HEK293 (cell line): ENCODE data around the gene CNTLN.

Experiments
- CTCF ChIA-PET: fragments of 350-600 bp; formaldehyde crosslinking; extraction: SDS; loops from one replicate; lab custom pipeline; 2021; ENCODE audit warnings: antibody characterized with exemption; lab: Yijun Ruan, JAX
- POLR2A ChIA-PET: fragments of 300-600 bp; formaldehyde crosslinking; extraction: SDS; loops from one replicate; lab custom pipeline; 2020; ENCODE audit warnings: antibody characterized with exemption, inconsistent platforms; lab: Yijun Ruan, JAX
- H3K27ac ChIP-seq: fragments of 200-500 bp; sonication (Bioruptor generic); 2 replicates; pipeline ENCODE4 v1.5.1; 2014; ENCODE audit warnings: low read depth, low read length, control low read depth, inconsistent platforms; ENCODE audit errors: extremely low read depth
- H3K36me3 ChIP-seq, 2 experiments: fragments of 200-500 bp in 1 of 2; sonication (Bioruptor generic) in 1 of 2; 1 replicate in 1 of 2; 2 replicates in 1 of 2; pipeline ENCODE4 v1.5.1; 2014 to 2017; ENCODE audit warnings: inconsistent platforms in 2 of 2, low read length in 2 of 2; ENCODE audit not compliant: control insufficient read depth in 2 of 2, insufficient read depth in 1 of 2
- H3K4me1 ChIP-seq: fragments of 200-500 bp; sonication (Bioruptor generic); 2 replicates; pipeline ENCODE4 v1.5.1; 2014; ENCODE audit warnings: mild to moderate bottlenecking, low read length, inconsistent platforms; ENCODE audit not compliant: control insufficient read depth, insufficient read depth
- H3K4me3 ChIP-seq: 2 replicates; pipeline ENCODE4 v1.5.1; 2011; ENCODE audit warnings: low read depth, mild to moderate bottlenecking, control low read depth, low read length, moderate library complexity
- H3K9me3 ChIP-seq: fragments of 200-500 bp; sonication (Bioruptor generic); 2 replicates; pipeline ENCODE4 v1.5.1; 2014; ENCODE audit warnings: low read depth, low read length, inconsistent platforms; ENCODE audit not compliant: control insufficient read depth, insufficient read depth
- EGR2 ChIP-seq: fragments of 450-650 bp; formaldehyde crosslinking; IDR thresholded peaks from 2 replicates; pipeline ENCODE4 v1.5.1; 2016; ENCODE audit warnings: low read depth, missing biosample characterization, missing genetic modification characterization
- MYNN ChIP-seq: fragments of 450-650 bp; formaldehyde crosslinking; IDR thresholded peaks from 2 replicates; pipeline ENCODE4 v1.5.1; 2016; ENCODE audit warnings: missing biosample characterization, missing genetic modification characterization, borderline replicate concordance
- OVOL3 ChIP-seq: fragments of 450-650 bp; formaldehyde crosslinking; IDR thresholded peaks from 2 replicates; pipeline ENCODE4 v1.5.1; 2016; ENCODE audit warnings: missing biosample characterization, missing genetic modification characterization
- PRDM6 ChIP-seq: fragments of 450-650 bp; formaldehyde crosslinking; IDR thresholded peaks from 2 replicates; pipeline ENCODE4 v1.5.1; 2017; ENCODE audit warnings: missing biosample characterization, missing genetic modification characterization
- SP2 ChIP-seq: fragments of 450-650 bp; formaldehyde crosslinking; IDR thresholded peaks from 2 replicates; pipeline ENCODE4 v1.5.1; 2016; ENCODE audit warnings: missing biosample characterization, missing genetic modification characterization
- TSHZ1 ChIP-seq: fragments of 450-650 bp; formaldehyde crosslinking; IDR thresholded peaks from 2 replicates; pipeline ENCODE4 v1.5.1; 2016; ENCODE audit warnings: missing biosample characterization, missing genetic modification characterization, borderline replicate concordance
- ZBTB17 ChIP-seq: fragments of 450-650 bp; formaldehyde crosslinking; IDR thresholded peaks from 2 replicates; pipeline ENCODE4 v1.5.1; 2016; ENCODE audit warnings: missing biosample characterization, missing genetic modification characterization
- ZFHX2 ChIP-seq: fragments of 450-650 bp; formaldehyde crosslinking; conservative IDR thresholded peaks from 2 replicates; pipeline ENCODE4 v1.5.1; 2016; ENCODE audit warnings: missing biosample characterization, missing genetic modification characterization
- ZNF169 ChIP-seq: fragments of 450-650 bp; formaldehyde crosslinking; IDR thresholded peaks from 2 replicates; pipeline ENCODE4 v1.5.1; 2016; ENCODE audit warnings: missing biosample characterization, missing genetic modification characterization
- ZNF214 ChIP-seq: fragments of 450-650 bp; formaldehyde crosslinking; IDR thresholded peaks from 2 replicates; pipeline ENCODE4 v1.5.1; 2017; ENCODE audit warnings: missing biosample characterization, mild to moderate bottlenecking, missing genetic modification characterization, borderline replicate concordance
- ZNF311 ChIP-seq: fragments of 450-650 bp; formaldehyde crosslinking; IDR thresholded peaks from 2 replicates; pipeline ENCODE4 v1.5.1; 2017; ENCODE audit warnings: missing biosample characterization, missing genetic modification characterization, borderline replicate concordance
- ZNF324 ChIP-seq: fragments of 450-650 bp; formaldehyde crosslinking; IDR thresholded peaks from 2 replicates; pipeline ENCODE4 v1.5.1; 2016; ENCODE audit warnings: missing biosample characterization, missing genetic modification characterization
- ZNF558 ChIP-seq: fragments of 450-650 bp; formaldehyde crosslinking; IDR thresholded peaks from 2 replicates; pipeline ENCODE4 v1.5.1; 2016; ENCODE audit warnings: missing biosample characterization, missing genetic modification characterization
- ZNF560 ChIP-seq: fragments of 450-650 bp; formaldehyde crosslinking; IDR thresholded peaks from 2 replicates; pipeline ENCODE4 v1.5.1; 2017; ENCODE audit warnings: missing biosample characterization, missing genetic modification characterization, borderline replicate concordance
- ZNF561 ChIP-seq: fragments of 450-650 bp; IDR thresholded peaks from 2 replicates; pipeline ENCODE4 v1.5.1; 2018; ENCODE audit warnings: missing biosample characterization, missing genetic modification characterization, borderline replicate concordance
- ZNF571 ChIP-seq: fragments of 450-650 bp; formaldehyde crosslinking; IDR thresholded peaks from 2 replicates; pipeline ENCODE4 v1.5.0; 2017; ENCODE audit warnings: missing biosample characterization, missing genetic modification characterization
- ZNF585B ChIP-seq: fragments of 450-650 bp; formaldehyde crosslinking; IDR thresholded peaks from 2 replicates; pipeline ENCODE4 v1.5.1; 2016; ENCODE audit warnings: missing biosample characterization, missing genetic modification characterization
- ZNF645 ChIP-seq: fragments of 450-650 bp; formaldehyde crosslinking; IDR thresholded peaks from 2 replicates; pipeline ENCODE4; 2016; ENCODE audit warnings: missing biosample characterization, missing genetic modification characterization
- ZNF677 ChIP-seq: fragments of 450-650 bp; IDR thresholded peaks from 2 replicates; pipeline ENCODE4 v1.5.0; 2018; ENCODE audit warnings: missing biosample characterization, mild to moderate bottlenecking, missing genetic modification characterization, moderate library complexity
- ZNF707 ChIP-seq: fragments of 450-650 bp; formaldehyde crosslinking; IDR thresholded peaks from 2 replicates; pipeline ENCODE4 v1.5.1; 2016; ENCODE audit warnings: missing biosample characterization, missing genetic modification characterization
- ZNF843 ChIP-seq: fragments of 450-650 bp; formaldehyde crosslinking; IDR thresholded peaks from 2 replicates; pipeline ENCODE4 v1.5.1; 2016; ENCODE audit warnings: missing biosample characterization, missing genetic modification characterization

Gene CNTLN

GRCh38 chr9:17535176-17535575, 400.3 kb downstream of the CNTLN start (continued):
- no peak for TF ChIP-seq MYNN
- no peak for TF ChIP-seq ZNF560 (tag by site-specific recombination)

GRCh38 chr9:17536027-17536426, 401.2 kb downstream of the CNTLN start:
- TF ChIP-seq ZNF324 (tag by site-specific recombination) (no peak), ZNF585B (tag by site-specific recombination) (no peak), OVOL3 (tag by site-specific recombination) (no peak), ZNF571 (tag by site-specific recombination) (no peak), TSHZ1 (tag by site-specific recombination) (no peak), SP2 (tag by site-specific recombination) (no peak), ZNF311 (no peak), ZBTB17 (tag by site-specific recombination) (no peak), ZFHX2 (tag by site-specific recombination) (no peak), ZNF843 (tag by site-specific recombination) (no peak), ZNF169 (tag by site-specific recombination) (no peak), ZNF558 (tag by site-specific recombination) (no peak), ZNF214 (tag by site-specific recombination) (no peak), ZNF645 (no peak), PRDM6 (no peak), ZNF707 (no peak), ZNF677 (tag by site-specific recombination) (no peak)
- no peaks in the 10 kb centered on the region for H3K4me1 ChIP-seq
- H3K27ac ChIP-seq = no peak overlapping the region
- POLR2A ChIA-PET = interaction anchor here (0.6 kb wide), 1 partner anchor 27 kb away, joined by 3 read pairs; no protein-coding TSS in a partner anchor
- H3K4me3 ChIP-seq = no peak overlapping the region
- CTCF ChIA-PET = interaction anchor here (0.6 to 7.6 kb wide), 2 partner anchors 206 to 267 kb away, joined by 3 to 99 read pairs; no protein-coding TSS in a partner anchor
- H3K36me3 ChIP-seq = no peaks in the 10 kb centered on the region
- no peaks in the 10 kb centered on the region for H3K9me3 ChIP-seq

- H3K36me3 ChIP-seq = no peaks in the 10 kb centered on the region
- no peaks in the 10 kb centered on the region for H3K4me1 ChIP-seq
- ChIA-PET POLR2A (no interaction called here), CTCF (interaction anchor here (0.6 kb wide), 1 partner anchor 207 kb away, joined by 3 read pairs; no protein-coding TSS in a partner anchor)
- no peak overlapping the region for H3K27ac ChIP-seq
- H3K4me3 ChIP-seq = no peak overlapping the region
- TF ChIP-seq OVOL3 (tag by site-specific recombination) (no peak), ZFHX2 (tag by site-specific recombination) (peak; percentile 45), ZNF561 (tag by site-specific recombination) (no peak), EGR2 (tag by site-specific recombination) (peak; percentile 40)
- H3K9me3 ChIP-seq = no peaks in the 10 kb centered on the region
Measured at GRCh38 chr9:17551023-17551422, 416.2 kb downstream of the CNTLN start.
